ENCODE results near the gene XAB2. TPM values are rescaled to one million over a fixed set of nuclear protein-coding genes. Genes with fewer than 3 reads are reported as not detected.
"Not testable (repeated sequence)": the region's sequence is repeated elsewhere in the genome, so short reads cannot be mapped to it uniquely, and the experiment has no call there.

The XAB2 gene
- total and polyA plus RNA-seq, 4 donors: 34.1 to 48.3 (median 39.3) TPM

- no peak for DNase-seq
- Histone ChIP-seq H3K4me1 (ENCODE audit: control insufficient read depth in 5 of 5, insufficient read depth in 5 of 5, low read length in 5 of 5) (peaks cover 0 to 3% (median 0%) of the 10 kb centered on the region in 5 donors), H3K27ac (ENCODE audit: low read depth in 1 of 2, low read length in 1 of 2) (no peak overlapping the region), H3K9me3 (ENCODE audit: control insufficient read depth in 4 of 4, insufficient read depth in 3 of 4, low read length in 3 of 4) (peaks cover 0 to 1% (median 0%) of the 10 kb centered on the region in 4 donors), H3K4me3 (no peak overlapping the region), H3K9ac (ENCODE audit: insufficient read depth in 1 of 2, low read length in 2 of 2) (no peak overlapping the region), H3K27me3 (ENCODE audit: control insufficient read depth in 3 of 3, insufficient read depth in 3 of 3, low read length in 2 of 3) (peaks cover 0 to 8% (median 4%) of the 10 kb centered on the region in 3 donors), H3K36me3 (ENCODE audit: control insufficient read depth in 4 of 4, insufficient read depth in 4 of 4, low read length in 4 of 4) (no peaks in the 10 kb centered on the region)
- 87 to 93% methylated on average over 7 of the region's 7 CpGs for WGBS, 2 donors
- no peak for ATAC-seq (ENCODE audit: insufficient read depth, low FRiP score)
- no peak for TF ChIP-seq CTCF (IDR thresholded peaks at IDR 0.05; ENCODE audit: control extremely low read depth, extremely low read depth)
These were observed 39.5 kb downstream of the XAB2 start for GRCh38 chr19:7589822-7590221.

GRCh38 chr19:7582446-7582845, 46.9 kb downstream of the XAB2 start:
- Histone ChIP-seq H3K27me3 (ENCODE audit: control insufficient read depth in 3 of 3, insufficient read depth in 3 of 3, low read length in 2 of 3) (no peaks in the 10 kb centered on the region), H3K27ac (ENCODE audit: low read depth in 1 of 2, low read length in 1 of 2) (no peak overlapping the region), H3K9me3 (ENCODE audit: control insufficient read depth in 4 of 4, insufficient read depth in 3 of 4, low read length in 3 of 4) (no peaks in the 10 kb centered on the region), H3K4me1 (ENCODE audit: control insufficient read depth in 5 of 5, insufficient read depth in 5 of 5, low read length in 5 of 5) (no peaks in the 10 kb centered on the region), H3K36me3 (ENCODE audit: control insufficient read depth in 4 of 4, insufficient read depth in 4 of 4, low read length in 4 of 4) (no peaks in the 10 kb centered on the region), H3K4me3 (no peak overlapping the region), H3K9ac (ENCODE audit: insufficient read depth in 1 of 2, low read length in 2 of 2) (no peak overlapping the region)
- no peak for DNase-seq
- 59 to 68% methylated on average over 11 of the region's 11 CpGs for WGBS, 2 donors
- no peak for TF ChIP-seq CTCF (IDR thresholded peaks at IDR 0.05; ENCODE audit: control extremely low read depth, extremely low read depth)
- ATAC-seq (ENCODE audit: insufficient read depth, low FRiP score): no peak

GRCh38 chr19:7579182-7579581, 50.2 kb downstream of the XAB2 start:
- ATAC-seq (ENCODE audit: insufficient read depth, low FRiP score) (no peak), DNase-seq (no peak)
- H3K27me3 ChIP-seq (ENCODE audit: control insufficient read depth in 3 of 3, insufficient read depth in 3 of 3, low read length in 2 of 3): no peaks in the 10 kb centered on the region
- no peaks in the 10 kb centered on the region for H3K4me1 ChIP-seq (ENCODE audit: control insufficient read depth in 5 of 5, insufficient read depth in 5 of 5, low read length in 5 of 5)
- no peaks in the 10 kb centered on the region for H3K9me3 ChIP-seq (ENCODE audit: control insufficient read depth in 4 of 4, insufficient read depth in 3 of 4, low read length in 3 of 4)
- H3K27ac ChIP-seq (ENCODE audit: low read depth in 1 of 2, low read length in 1 of 2): no peak overlapping the region
- H3K9ac ChIP-seq (ENCODE audit: insufficient read depth in 1 of 2, low read length in 2 of 2): no peak overlapping the region
- TF ChIP-seq CTCF (IDR thresholded peaks at IDR 0.05; ENCODE audit: control extremely low read depth, extremely low read depth): no peak
- H3K36me3 ChIP-seq (ENCODE audit: control insufficient read depth in 4 of 4, insufficient read depth in 4 of 4, low read length in 4 of 4): no peaks in the 10 kb centered on the region
- WGBS, 2 donors: 64 to 79% methylated on average over 6 of the region's 6 CpGs
- no peak overlapping the region for H3K4me3 ChIP-seq

GRCh38 chr19:7578127-7578526, 51.2 kb downstream of the XAB2 start:
- WGBS, 2 donors: 57 to 71% methylated on average over 6 of the region's 6 CpGs
- Histone ChIP-seq H3K27ac (ENCODE audit: low read depth in 1 of 2, low read length in 1 of 2) (no peak overlapping the region), H3K9ac (ENCODE audit: insufficient read depth in 1 of 2, low read length in 2 of 2) (no peak overlapping the region), H3K4me3 (no peak overlapping the region), H3K9me3 (ENCODE audit: control insufficient read depth in 4 of 4, insufficient read depth in 3 of 4, low read length in 3 of 4) (no peaks in the 10 kb centered on the region), H3K4me1 (ENCODE audit: control insufficient read depth in 5 of 5, insufficient read depth in 5 of 5, low read length in 5 of 5) (no peaks in the 10 kb centered on the region), H3K36me3 (ENCODE audit: control insufficient read depth in 4 of 4, insufficient read depth in 4 of 4, low read length in 4 of 4) (no peaks in the 10 kb centered on the region), H3K27me3 (ENCODE audit: control insufficient read depth in 3 of 3, insufficient read depth in 3 of 3, low read length in 2 of 3) (no peaks in the 10 kb centered on the region)
- DNase-seq: no peak
- ATAC-seq (ENCODE audit: insufficient read depth, low FRiP score): no peak
- TF ChIP-seq CTCF (IDR thresholded peaks at IDR 0.05; ENCODE audit: control extremely low read depth, extremely low read depth): no peak

- H3K4me3 ChIP-seq; H3K9me3 ChIP-seq (ENCODE audit: control insufficient read depth in 4 of 4, insufficient read depth in 3 of 4, low read length in 3 of 4); ATAC-seq (ENCODE audit: insufficient read depth, low FRiP score); H3K4me1 ChIP-seq (ENCODE audit: control insufficient read depth in 5 of 5, insufficient read depth in 5 of 5, low read length in 5 of 5); H3K36me3 ChIP-seq (ENCODE audit: control insufficient read depth in 4 of 4, insufficient read depth in 4 of 4, low read length in 4 of 4); H3K27ac ChIP-seq (ENCODE audit: low read depth in 1 of 2, low read length in 1 of 2); DNase-seq; H3K27me3 ChIP-seq (ENCODE audit: control insufficient read depth in 3 of 3, insufficient read depth in 3 of 3, low read length in 2 of 3); H3K9ac ChIP-seq (ENCODE audit: insufficient read depth in 1 of 2, low read length in 2 of 2): not testable (repeated sequence)
- WGBS, 2 donors: 95 to 98% methylated on average over 1 of the region's 1 CpG
These were observed 51.9 kb downstream of the XAB2 start for GRCh38 chr19:7577422-7577821.

Measured in lung (tissue), 12 donors.